Mesenchymal stem cell (in vitro differentiated cells and primary cell): ENCODE measurements around the gene PLXNC1.

ENCODE experiments used
- DNase-seq: peaks from one replicate; pipeline ENCODE4 v3.0.0-alpha.2; 2013
- H2AFZ ChIP-seq: one replicate; pipeline ENCODE4 v1.6.1; 2013; ENCODE audit warnings: low read depth, mild to moderate bottlenecking, control low read depth, inconsistent platforms, low read length, moderate library complexity
- H2AK5ac ChIP-seq: 2 replicates; pipeline ENCODE4 v1.6.1; 2013; ENCODE audit warnings: low read length, moderate library complexity, mild to moderate bottlenecking, inconsistent platforms; ENCODE audit not compliant: severe bottlenecking
- H2BK120ac ChIP-seq: one replicate; pipeline ENCODE4 v1.6.1; 2013; ENCODE audit warnings: low read depth, mild to moderate bottlenecking, inconsistent platforms, low read length, moderate library complexity
- H2BK12ac ChIP-seq, 2 experiments: one replicate each; pipeline ENCODE4 v1.6.1; 2013; ENCODE audit warnings: inconsistent platforms in 2 of 2, low read length in 2 of 2, mild to moderate bottlenecking in 2 of 2, moderate library complexity in 2 of 2, control low read depth in 1 of 2
- H2BK15ac ChIP-seq: one replicate; pipeline ENCODE4 v1.6.1; 2013; ENCODE audit warnings: mild to moderate bottlenecking, low read depth, inconsistent platforms; ENCODE audit not compliant: poor library complexity, severe bottlenecking
- H2BK5ac ChIP-seq: 2 replicates; pipeline ENCODE4 v1.6.1; 2013; ENCODE audit warnings: low read depth, mild to moderate bottlenecking, low read length, control low read depth, inconsistent platforms; ENCODE audit not compliant: poor library complexity, severe bottlenecking
- H3K14ac ChIP-seq, 2 experiments: one replicate each; pipeline ENCODE4 v1.6.1; 2013; ENCODE audit warnings: inconsistent platforms in 2 of 2, low read length in 2 of 2, control low read depth in 1 of 2, mild to moderate bottlenecking in 1 of 2, moderate library complexity in 1 of 2
- H3K18ac ChIP-seq, 2 experiments: one replicate each; pipeline ENCODE4 v1.6.1; 2013; ENCODE audit warnings: inconsistent platforms in 2 of 2, low read length in 2 of 2, control low read depth in 1 of 2, low read depth in 1 of 2, mild to moderate bottlenecking in 1 of 2
- H3K23ac ChIP-seq, 2 experiments: one replicate each; pipeline ENCODE4 v1.6.1; 2013; ENCODE audit warnings: inconsistent platforms in 2 of 2, low read length in 2 of 2, mild to moderate bottlenecking in 2 of 2, moderate library complexity in 2 of 2, control low read depth in 1 of 2
- H3K27ac ChIP-seq: 2 replicates; pipeline ENCODE4 v1.5.1; 2013; ENCODE audit warnings: mild to moderate bottlenecking, moderate library complexity, low read length, control low read depth, inconsistent platforms; ENCODE audit not compliant: poor library complexity, severe bottlenecking
- H3K27me3 ChIP-seq, 2 experiments: 2 replicates each; pipeline versions ENCODE4 v1.6.1 to v1.7.0; 2013; ENCODE audit warnings: low read length in 2 of 2, mild to moderate bottlenecking in 2 of 2, moderate library complexity in 2 of 2, control low read depth in 1 of 2, inconsistent platforms in 1 of 2; ENCODE audit not compliant: control insufficient read depth in 1 of 2, insufficient read depth in 1 of 2
- H3K36me3 ChIP-seq, 2 experiments: 2 replicates each; pipeline versions ENCODE4 v1.6.1 to v1.7.0; 2013; ENCODE audit warnings: low read length in 2 of 2, control low read depth in 1 of 2, inconsistent platforms in 1 of 2, low read depth in 1 of 2, mild to moderate bottlenecking in 1 of 2; ENCODE audit not compliant: insufficient read depth in 2 of 2, control insufficient read depth in 1 of 2
- H3K4ac ChIP-seq, 2 experiments: one replicate each; pipeline ENCODE4 v1.6.1; 2013; ENCODE audit warnings: inconsistent platforms in 2 of 2, low read length in 2 of 2, mild to moderate bottlenecking in 2 of 2, moderate library complexity in 2 of 2, control low read depth in 1 of 2, low read depth in 1 of 2
- H3K4me1 ChIP-seq: 2 replicates; pipeline ENCODE4 v1.6.1; 2013; ENCODE audit warnings: low read depth, low read length, control low read depth; ENCODE audit not compliant: control insufficient read depth, insufficient read depth
- H3K4me2 ChIP-seq: 2 replicates; pipeline ENCODE4 v1.6.1; 2013; ENCODE audit warnings: low read length, mild to moderate bottlenecking, inconsistent platforms; ENCODE audit not compliant: poor library complexity, severe bottlenecking
- H3K4me3 ChIP-seq, 2 experiments: 2 replicates each; pipeline versions ENCODE4 v1.5.1 to v1.7.0; 2013; ENCODE audit warnings: low read length in 2 of 2, mild to moderate bottlenecking in 2 of 2, control low read depth in 1 of 2, low read depth in 1 of 2; ENCODE audit not compliant: insufficient read depth in 1 of 2
- H3K79me1 ChIP-seq: replicated peaks from 2 replicates; pipeline ENCODE4 v1.6.1; 2013; ENCODE audit warnings: mild to moderate bottlenecking, control low read depth, low read length, inconsistent platforms; ENCODE audit not compliant: poor library complexity, severe bottlenecking
- H3K9ac ChIP-seq: 2 replicates; pipeline ENCODE4 v1.7.0; 2013; ENCODE audit warnings: mild to moderate bottlenecking, low read length, moderate library complexity
- H3K9me3 ChIP-seq: 2 replicates; pipeline ENCODE4 v1.7.0; 2013; ENCODE audit warnings: mild to moderate bottlenecking, low read length; ENCODE audit not compliant: control insufficient read depth
- H4K8ac ChIP-seq: one replicate; pipeline ENCODE4 v1.6.1; 2013; ENCODE audit warnings: inconsistent platforms, mild to moderate bottlenecking, low read length, moderate library complexity
- H4K91ac ChIP-seq: one replicate; pipeline ENCODE4 v1.6.1; 2013; ENCODE audit warnings: mild to moderate bottlenecking, low read length, inconsistent platforms
- WGBS: methylation state at CpG from one replicate; pipeline ENCODE4 v1.1.7; 2013; ENCODE audit warnings: mixed read lengths; 5-methylcytosine and 5-hydroxymethylcytosine counted together

Gene PLXNC1

GRCh38 chr12:94289461-94290312 lies 141.3 kb downstream of the PLXNC1 start:
- peaks cover 0 to 18% of the 10 kb centered on the region in 2 experiments for H3K36me3 ChIP-seq
- WGBS: 10% methylated on average over 9 of the region's 13 CpGs
- peak; percentile 51 for DNase-seq
- H3K4me2 ChIP-seq: no peak overlapping the region
- no peak overlapping the region for H3K18ac ChIP-seq
- no peak overlapping the region for H2BK5ac ChIP-seq
- H3K27me3 ChIP-seq: peaks cover 3 to 13% of the 10 kb centered on the region in 2 experiments
- H3K14ac ChIP-seq: no peak overlapping the region
- no peak overlapping the region for H2BK120ac ChIP-seq
- no peak overlapping the region for H3K23ac ChIP-seq
- H3K4me3 ChIP-seq: peak overlapping the region in 1 of 2 experiments; percentile 6
- H3K9ac ChIP-seq: peak overlapping the region; percentile 76
- no peak overlapping the region for H4K91ac ChIP-seq
- H2BK12ac ChIP-seq: no peak overlapping the region
- no peak overlapping the region for H2AK5ac ChIP-seq
- no peak overlapping the region for H4K8ac ChIP-seq
- H3K27ac ChIP-seq: no peak overlapping the region
- H2BK15ac ChIP-seq: no peak overlapping the region
- H3K4me1 ChIP-seq: peaks cover 3% of the 10 kb centered on the region
- no peaks in the 10 kb centered on the region for H3K9me3 ChIP-seq
- H3K79me1 ChIP-seq: no peaks in the 10 kb centered on the region
- H2AFZ ChIP-seq: no peak overlapping the region
- peak overlapping the region in 1 of 2 experiments; percentile 20 for H3K4ac ChIP-seq

GRCh38 chr12:94290353-94290752 lies 142.0 kb downstream of the PLXNC1 start:
- WGBS: 40% methylated on average over 4 of the region's 4 CpGs
- Histone ChIP-seq H4K8ac (no peak overlapping the region), H3K27me3 (peaks cover 0 to 6% of the 10 kb centered on the region in 2 experiments)

GRCh38 chr12:94297096-94297699 lies 148.8 kb downstream of the PLXNC1 start:
- Histone ChIP-seq H3K23ac (no peak overlapping the region), H2BK5ac (no peak overlapping the region), H4K91ac (no peak overlapping the region), H3K27ac (no peak overlapping the region), H3K4ac (peak overlapping the region in 1 of 2 experiments; percentile 20), H2BK12ac (no peak overlapping the region), H3K18ac (no peak overlapping the region), H3K9me3 (no peaks in the 10 kb centered on the region), H4K8ac (no peak overlapping the region), H3K79me1 (no peaks in the 10 kb centered on the region), H2AFZ (no peak overlapping the region), H3K36me3 (peaks cover 0 to 70% of the 10 kb centered on the region in 2 experiments), H2BK120ac (no peak overlapping the region), H3K27me3 (no peaks in the 10 kb centered on the region), H2AK5ac (no peak overlapping the region), H2BK15ac (no peak overlapping the region), H3K4me3 (no peak overlapping the region), H3K9ac (no peak overlapping the region), H3K4me1 (no peaks in the 10 kb centered on the region), H3K4me2 (no peak overlapping the region), H3K14ac (no peak overlapping the region)
- DNase-seq: no peak
- 91% methylated on average over 6 of the region's 6 CpGs for WGBS

More at GRCh38 chr12:94290353-94290752, 142.0 kb downstream of the PLXNC1 start:
- H3K27ac ChIP-seq: no peak overlapping the region
- H3K4me3 ChIP-seq: no peak overlapping the region
- H3K79me1 ChIP-seq: no peaks in the 10 kb centered on the region
- H2BK120ac ChIP-seq: no peak overlapping the region
- H3K23ac ChIP-seq: no peak overlapping the region
- DNase-seq: peak; percentile 20
- H3K4ac ChIP-seq: peak overlapping the region in 1 of 2 experiments; percentile 44
- peaks cover 0 to 20% of the 10 kb centered on the region in 2 experiments for H3K36me3 ChIP-seq
- peak overlapping the region; percentile 76 for H3K9ac ChIP-seq
- H2AK5ac ChIP-seq: no peak overlapping the region
- peak overlapping the region; percentile 49 to 85 for H2BK12ac ChIP-seq
- no peak overlapping the region for H2AFZ ChIP-seq
- H4K91ac ChIP-seq: no peak overlapping the region
- H3K14ac ChIP-seq: no peak overlapping the region
- H3K4me2 ChIP-seq: no peak overlapping the region
- H3K4me1 ChIP-seq: peaks cover 3% of the 10 kb centered on the region
- no peak overlapping the region for H2BK15ac ChIP-seq
- peak overlapping the region; percentile 34 to 66 for H3K18ac ChIP-seq
- H3K9me3 ChIP-seq: no peaks in the 10 kb centered on the region
- no peak overlapping the region for H2BK5ac ChIP-seq

- Histone ChIP-seq H2BK12ac (no peak overlapping the region), H2BK15ac (no peak overlapping the region), H2BK120ac (no peak overlapping the region), H3K4ac (no peak overlapping the region), H2BK5ac (no peak overlapping the region), H3K4me1 (no peaks in the 10 kb centered on the region), H4K91ac (no peak overlapping the region), H3K79me1 (no peaks in the 10 kb centered on the region), H3K18ac (no peak overlapping the region), H4K8ac (no peak overlapping the region), H3K27ac (no peak overlapping the region), H3K14ac (no peak overlapping the region), H3K4me3 (no peak overlapping the region), H3K9me3 (no peaks in the 10 kb centered on the region), H3K9ac (no peak overlapping the region), H3K36me3 (peaks cover 0 to 76% of the 10 kb centered on the region in 2 experiments), H3K4me2 (no peak overlapping the region), H2AK5ac (no peak overlapping the region), H2AFZ (no peak overlapping the region), H3K23ac (no peak overlapping the region), H3K27me3 (no peaks in the 10 kb centered on the region)
- WGBS: 80% methylated on average over 1 of the region's 2 CpGs
- DNase-seq: no peak
Observed at GRCh38 chr12:94297876-94298505, 149.6 kb downstream of the PLXNC1 start.
